Cardiac fibroblast (primary cell): ENCODE measurements around the gene CD276.
A peak's percentile ranks its signal among the peaks of the same experiment; 100 is the strongest.

ENCODE experiments used
- DNase-seq, 2 donors: peaks; one replicate each; pipeline versions ENCODE4 v3.0.0 to v3.0.0-alpha.2; 2010; ENCODE audit warnings: low read depth in 2 of 2
- H3K4me3 ChIP-seq, 2 donors: replicated peaks in 1 of 2; 1 replicate in 1 of 2; 2 replicates in 1 of 2; pipeline ENCODE4 v1.5.1; 2011; ENCODE audit warnings: low read depth in 2 of 2, low read length in 2 of 2, mild to moderate bottlenecking in 2 of 2, moderate library complexity in 1 of 2
- TF ChIP-seq, protein P1 (sequence below): IDR thresholded peaks from one replicate; pipeline ENCODE4 v1.5.1; 2011; ENCODE audit warnings: low read depth, mild to moderate bottlenecking, low read length, inconsistent platforms

The CD276 gene

DNA sequence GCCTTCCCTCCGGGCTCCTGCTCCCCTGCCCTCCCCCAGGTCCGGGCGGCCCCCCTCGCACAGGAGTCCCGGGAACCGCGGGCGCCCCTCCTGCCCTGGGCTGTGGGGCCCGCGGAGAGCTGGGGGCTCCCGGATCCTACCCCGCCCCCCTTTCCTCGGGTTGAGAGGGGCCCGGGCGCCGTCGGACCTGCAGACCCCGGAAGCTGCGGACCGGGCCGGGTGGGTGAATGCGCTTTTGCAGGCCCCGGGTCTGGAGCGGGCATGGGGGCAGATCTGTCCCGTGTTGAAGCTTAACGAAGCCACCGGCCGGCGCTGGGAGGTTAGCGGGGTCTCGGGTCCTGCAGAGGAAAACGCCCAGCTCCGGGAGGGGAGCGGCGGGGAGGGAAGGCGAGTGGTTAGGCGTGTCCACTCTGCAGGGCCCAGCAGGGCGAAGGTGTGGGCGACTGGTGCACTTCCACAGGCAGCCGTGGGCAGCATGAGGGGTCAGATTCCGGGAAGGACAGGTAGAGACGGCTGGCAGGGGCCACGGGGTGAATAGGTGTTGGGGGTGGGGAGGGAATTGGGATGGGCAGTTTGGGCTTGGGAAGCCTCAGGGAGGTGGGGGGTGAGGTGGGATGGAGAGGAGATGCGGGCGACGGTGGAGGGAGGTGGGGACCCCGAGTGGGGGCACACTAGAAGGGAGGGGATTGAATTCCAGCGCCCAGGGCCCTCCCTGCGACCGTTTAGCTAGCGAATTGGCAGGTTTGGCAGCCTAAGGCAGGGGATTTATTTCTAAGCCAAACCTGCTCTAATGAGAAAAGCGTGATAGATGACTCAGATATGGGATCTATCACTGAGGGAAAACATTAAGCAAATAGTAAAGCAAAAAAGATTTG lies 635 bp downstream of the CD276 start:
- H3K4me3 ChIP-seq, result peak overlapping the region; percentile 82 to 85
- peak; percentile 47 to 67 for DNase-seq
- TF ChIP-seq, protein P1, sequence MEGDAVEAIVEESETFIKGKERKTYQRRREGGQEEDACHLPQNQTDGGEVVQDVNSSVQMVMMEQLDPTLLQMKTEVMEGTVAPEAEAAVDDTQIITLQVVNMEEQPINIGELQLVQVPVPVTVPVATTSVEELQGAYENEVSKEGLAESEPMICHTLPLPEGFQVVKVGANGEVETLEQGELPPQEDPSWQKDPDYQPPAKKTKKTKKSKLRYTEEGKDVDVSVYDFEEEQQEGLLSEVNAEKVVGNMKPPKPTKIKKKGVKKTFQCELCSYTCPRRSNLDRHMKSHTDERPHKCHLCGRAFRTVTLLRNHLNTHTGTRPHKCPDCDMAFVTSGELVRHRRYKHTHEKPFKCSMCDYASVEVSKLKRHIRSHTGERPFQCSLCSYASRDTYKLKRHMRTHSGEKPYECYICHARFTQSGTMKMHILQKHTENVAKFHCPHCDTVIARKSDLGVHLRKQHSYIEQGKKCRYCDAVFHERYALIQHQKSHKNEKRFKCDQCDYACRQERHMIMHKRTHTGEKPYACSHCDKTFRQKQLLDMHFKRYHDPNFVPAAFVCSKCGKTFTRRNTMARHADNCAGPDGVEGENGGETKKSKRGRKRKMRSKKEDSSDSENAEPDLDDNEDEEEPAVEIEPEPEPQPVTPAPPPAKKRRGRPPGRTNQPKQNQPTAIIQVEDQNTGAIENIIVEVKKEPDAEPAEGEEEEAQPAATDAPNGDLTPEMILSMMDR, result no peak

DNA sequence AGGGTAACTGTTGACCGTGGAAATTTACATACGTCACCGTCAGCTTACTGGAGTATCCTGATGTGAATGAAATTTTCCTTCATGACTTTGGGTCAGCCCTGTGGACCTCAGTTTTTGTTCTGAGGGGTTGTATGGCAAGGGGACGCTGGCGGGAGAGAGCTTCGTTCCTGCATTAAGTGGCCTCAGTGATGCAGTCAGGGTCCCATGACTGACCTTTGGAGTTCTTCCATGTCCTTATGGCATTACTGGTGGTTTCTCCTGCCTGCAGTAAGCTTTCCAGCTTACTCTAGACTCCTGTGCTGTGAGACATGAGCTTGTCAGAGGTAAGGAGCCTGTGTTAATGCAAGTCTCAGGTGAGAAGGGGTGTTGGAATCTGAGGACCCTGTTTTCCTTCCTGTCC lies 1.8 kb downstream of the CD276 start:
- TF ChIP-seq, protein P1, result no peak
- peak overlapping the region; percentile 14 to 82 for H3K4me3 ChIP-seq
- DNase-seq, result peak in 1 of 2 donors; percentile 32

DNA sequence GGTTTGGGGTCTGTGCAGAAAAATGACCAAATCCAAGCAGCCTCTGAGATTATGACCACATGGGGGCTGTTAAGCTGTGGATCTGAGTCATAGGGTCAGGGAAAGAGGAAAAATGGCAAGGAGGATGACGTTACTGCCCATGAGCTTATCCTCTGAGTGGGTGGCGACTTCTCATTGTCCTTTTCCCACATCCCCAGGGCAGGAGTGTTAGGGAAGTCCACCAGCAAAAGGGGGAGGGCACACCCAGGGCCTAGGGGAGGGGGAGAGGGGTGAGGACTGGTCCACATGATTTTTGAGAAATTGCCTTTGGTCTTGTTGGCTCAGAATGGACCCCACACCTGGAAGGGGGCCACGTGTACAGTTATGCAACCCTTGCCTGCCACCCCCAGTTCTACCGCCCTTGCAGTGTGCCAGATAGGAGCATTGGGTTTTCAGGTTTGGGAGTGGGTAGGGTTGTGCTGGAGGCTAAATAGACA lies 2.6 kb downstream of the CD276 start:
- DNase-seq, result peak; percentile 87 to 92
- no peak overlapping the region for H3K4me3 ChIP-seq
- TF ChIP-seq, protein P1, result no peak

DNA sequence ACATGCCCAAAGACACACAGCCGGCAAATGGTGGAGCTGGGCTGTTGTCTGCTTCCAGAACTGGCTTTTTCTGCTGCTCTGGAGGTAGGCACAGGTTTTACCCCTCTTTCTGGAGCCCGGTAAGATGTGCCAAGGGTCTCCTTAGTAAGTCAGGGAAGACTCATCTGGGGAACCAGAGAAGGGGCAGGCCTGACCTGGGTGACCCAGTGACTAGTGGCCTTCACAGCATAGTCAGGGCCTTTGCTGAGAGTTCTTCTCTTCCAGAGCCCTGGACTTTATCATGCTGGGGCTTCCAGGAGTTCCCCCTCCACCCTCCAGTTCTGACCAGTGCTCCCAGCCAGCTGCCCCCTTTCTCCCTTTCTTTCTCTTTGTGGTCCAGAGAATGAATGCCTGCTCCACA lies 3.2 kb downstream of the CD276 start:
- DNase-seq, result no peak
- TF ChIP-seq, protein P1, result no peak
- H3K4me3 ChIP-seq, result no peak overlapping the region

DNA sequence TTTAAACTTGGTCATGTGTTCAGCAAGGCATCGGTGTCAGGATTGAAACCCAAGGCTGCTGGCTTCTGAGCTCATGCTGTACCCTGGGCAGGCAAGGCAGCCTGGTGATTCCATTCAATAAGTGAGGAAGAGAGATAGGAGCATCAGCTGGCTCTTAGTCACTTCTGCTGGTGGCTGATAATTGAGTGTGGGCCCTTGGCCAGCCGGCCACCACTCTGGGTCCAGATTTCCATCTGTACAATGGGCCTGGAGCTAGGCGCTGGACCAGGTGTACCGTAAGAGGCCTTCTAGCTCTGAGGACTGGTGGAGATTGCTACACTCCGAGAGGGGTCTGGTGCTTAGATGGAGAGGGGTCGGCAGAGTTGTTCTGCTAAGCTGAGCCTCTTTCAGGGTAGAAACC lies 4.3 kb downstream of the CD276 start:
- TF ChIP-seq, protein P1, result no peak
- H3K4me3 ChIP-seq, result no peak overlapping the region
- peak; percentile 38 to 50 for DNase-seq

DNA sequence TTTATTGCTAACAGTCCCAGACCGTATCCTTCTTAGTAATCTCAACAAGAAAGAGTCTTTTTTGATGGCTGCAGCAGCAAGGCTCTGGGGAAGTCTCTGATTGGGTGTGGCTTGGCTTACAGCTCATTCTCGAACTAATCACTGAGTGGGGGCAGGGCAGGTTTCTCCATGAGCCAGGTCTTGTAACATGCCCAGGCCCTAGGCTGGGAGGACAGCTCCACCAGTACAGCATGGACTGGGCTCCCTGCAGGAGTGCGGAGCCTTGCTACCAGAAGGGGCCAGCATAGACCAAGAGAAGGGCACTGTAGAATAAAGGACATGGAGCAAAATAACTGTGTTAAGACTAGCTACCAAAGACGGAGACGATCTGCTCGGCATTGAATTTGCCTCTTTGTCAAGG lies 7.2 kb downstream of the CD276 start:
- TF ChIP-seq, protein P1, result peak; percentile 20
- H3K4me3 ChIP-seq, result no peak overlapping the region
- peak; percentile 84 for DNase-seq
